ENCODE data around the gene PCGF2. TPM values are rescaled to one million over a fixed set of nuclear protein-coding genes. Genes with fewer than 3 reads are reported as not detected.

PCGF2 gene
- total and polyA plus RNA-seq, 9 of the 15 experiments (the other 6 are each of a cell fraction or from before 2014, with no cell fraction given), result 1.3 to 33.4 (median 7.0) TPM

- TF ChIP-seq GTF3C2 (IDR thresholded peaks at IDR 0.05; ENCODE audit: borderline replicate concordance, extremely low read depth, insufficient read length) (peak; percentile 42), FOSL1 (tag; conservative IDR thresholded peaks at IDR 0.05) (no peak), SRSF1 (IDR thresholded peaks at IDR 0.05; ENCODE audit: low read depth, low read length) (no peak), MXI1 (IDR thresholded peaks at IDR 0.05; ENCODE audit: low read depth, low read length) (no peak), TRIM28 (IDR thresholded peaks at IDR 0.05) (no peak), ZFP30 (CRISPR knock-in tag; IDR thresholded peaks at IDR 0.05; ENCODE audit: borderline replicate concordance) (no peak), ZNF316 (IDR thresholded peaks at IDR 0.05) (no peak), KDM1A (IDR thresholded peaks at IDR 0.05) (peak in 1 of 2 experiments; percentile 61; a peak in 2 of 4 replicates), ZZZ3 (IDR thresholded peaks at IDR 0.05) (no peak), ETV1 (tag; conservative IDR thresholded peaks at IDR 0.05; ENCODE audit: low read depth) (no peak), CBFA2T3 (IDR thresholded peaks at IDR 0.05) (no peak), ZBTB49 (CRISPR knock-in tag; IDR thresholded peaks at IDR 0.05; ENCODE audit: borderline replicate concordance) (no peak), ETV6 (IDR thresholded peaks at IDR 0.05; ENCODE audit: borderline replicate concordance in 1 of 2, low read depth in 2 of 2, low read length in 1 of 2) (no peak), ETV6 (CRISPR knock-in tag; IDR thresholded peaks at IDR 0.05; ENCODE audit: borderline replicate concordance) (no peak), IRF9 (tag; IDR thresholded peaks at IDR 0.05) (no peak)
Measured at GRCh38 chr17:38702916-38703741, 45.0 kb downstream of the PCGF2 start (continued).

All from K562 (cell line).